ENCODE results near the gene LSM10. TPM values are rescaled to one million over a fixed set of nuclear protein-coding genes. Genes with fewer than 3 reads are reported as not detected.
A peak's percentile ranks its signal among the peaks of the same experiment; 100 is the strongest.

The LSM10 gene
- total RNA-seq, 1 donor from 2014 or later, result 9.9 TPM

DNA sequence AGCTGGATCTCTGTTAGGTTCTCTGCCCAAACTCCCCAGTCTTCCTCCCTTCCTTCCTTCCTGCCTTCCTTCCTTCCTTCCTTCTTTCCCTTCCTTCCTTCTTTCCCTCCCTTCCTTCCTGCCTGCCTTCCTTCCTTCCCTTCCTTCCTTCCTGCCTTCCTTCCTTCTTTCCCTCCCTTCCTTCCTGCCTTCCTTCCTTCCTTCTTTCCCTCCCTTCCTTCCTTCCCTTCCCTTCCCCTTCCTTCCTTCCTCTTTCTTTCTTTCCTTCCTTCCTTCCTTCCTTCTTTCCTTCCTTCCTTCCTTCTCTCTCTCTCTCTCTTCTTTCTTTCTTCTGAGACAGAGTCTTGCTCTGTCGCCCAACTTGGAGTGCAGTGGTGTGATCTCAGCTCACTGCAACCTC, 8.7 kb upstream of the LSM10 start:
- no peak for DNase-seq

DNA sequence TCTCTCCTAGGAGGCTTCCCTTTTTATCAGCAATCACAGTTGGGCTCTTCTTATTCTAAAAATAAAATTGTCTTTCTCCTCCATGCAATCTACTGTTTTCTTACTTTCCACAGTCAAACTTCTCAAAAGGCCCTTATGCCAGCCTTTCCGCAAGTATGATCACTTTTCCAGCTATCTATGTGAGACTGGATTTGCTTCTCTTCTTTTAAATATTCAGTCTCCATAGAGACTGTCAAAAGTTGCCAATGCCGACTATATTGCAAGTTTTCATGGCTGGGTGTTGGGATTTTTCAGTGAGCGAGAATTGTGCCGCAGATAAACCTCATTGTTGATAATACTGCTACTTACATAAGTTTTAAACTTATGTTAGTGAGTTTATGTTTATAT, 4.8 kb upstream of the LSM10 start:
- DNase-seq, result no peak

DNA sequence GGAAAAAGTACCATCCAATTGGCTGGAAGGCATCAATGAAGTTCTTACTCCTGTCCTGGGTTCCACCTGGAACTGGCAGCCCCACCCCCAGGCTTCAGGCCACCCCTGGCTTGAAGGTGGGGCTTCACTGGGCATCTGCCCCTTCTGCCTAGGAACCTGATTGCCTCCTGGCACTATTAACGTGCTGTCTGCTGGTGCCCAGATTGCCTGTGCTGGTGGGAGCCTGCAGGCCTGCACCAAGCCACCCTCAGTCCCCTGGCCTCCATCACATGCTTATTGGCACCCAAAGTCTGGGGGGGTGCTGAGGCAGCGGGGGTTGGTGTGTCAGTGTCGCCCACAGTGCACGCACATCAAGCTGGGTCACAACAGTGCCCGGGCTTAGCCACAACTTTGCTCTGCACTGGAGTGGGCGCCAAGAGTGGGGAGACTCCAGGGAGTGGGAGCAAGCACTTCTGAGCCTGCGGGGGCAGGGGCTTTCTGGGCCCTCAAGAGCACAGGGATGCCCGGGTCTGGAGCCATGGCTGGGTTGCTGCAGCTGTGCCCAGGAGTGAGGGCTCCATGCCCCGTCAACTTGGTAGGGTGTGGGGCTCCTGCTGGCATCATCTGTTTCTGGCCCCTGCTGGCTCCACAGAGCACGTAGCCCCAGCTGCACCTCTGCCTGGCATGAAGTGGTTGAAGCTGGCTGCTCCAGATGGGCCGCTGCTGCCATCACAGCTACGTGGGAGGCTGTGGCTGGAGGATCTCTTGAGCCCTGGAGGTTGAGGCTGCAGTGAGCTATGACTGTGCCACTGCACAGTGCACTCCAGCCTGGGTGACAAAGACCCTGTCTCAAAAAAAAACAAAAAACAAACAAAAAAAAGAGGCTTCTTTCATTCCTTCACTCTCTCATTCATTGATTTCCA, 4.1 kb upstream of the LSM10 start:
- DNase-seq, result no peak

DNA sequence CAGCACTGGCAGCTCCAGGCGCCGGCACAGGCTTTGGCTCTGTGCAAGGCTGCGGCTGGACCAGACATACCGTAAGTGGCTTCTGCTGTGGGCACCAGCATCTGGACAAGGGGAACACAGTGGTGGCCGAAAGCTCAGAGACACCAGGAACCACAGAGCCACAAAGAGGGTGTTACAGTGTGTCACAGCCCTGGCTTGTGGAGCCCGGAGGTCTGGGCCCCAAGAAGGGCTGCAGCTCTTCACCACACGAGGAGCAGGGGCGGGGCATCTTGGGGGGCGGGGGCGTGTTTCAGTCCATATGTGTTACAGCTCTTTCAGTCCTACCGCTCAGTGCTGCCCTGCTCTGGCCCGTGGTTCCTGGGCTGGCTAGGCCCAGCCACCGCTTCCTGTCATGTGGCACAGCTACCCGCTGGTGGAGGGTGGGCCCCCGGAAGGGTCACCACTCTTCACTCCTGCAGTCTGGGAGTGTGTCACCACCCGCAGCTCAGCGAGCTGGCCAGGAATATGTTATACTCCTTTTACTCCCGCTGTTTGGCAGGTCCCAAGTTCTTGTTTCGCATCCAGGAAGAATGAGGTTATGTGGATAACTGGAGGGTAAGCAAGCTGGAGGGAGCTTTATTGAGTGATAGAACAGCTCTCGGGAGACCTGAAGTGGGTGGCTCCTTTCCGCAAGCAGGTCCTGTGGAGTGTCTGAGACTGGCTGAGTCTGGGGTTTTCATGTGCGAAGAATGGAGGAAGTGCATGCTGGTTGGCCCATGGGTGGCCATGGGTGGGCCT, 3.3 kb upstream of the LSM10 start:
- DNase-seq, result peak; percentile 69

DNA sequence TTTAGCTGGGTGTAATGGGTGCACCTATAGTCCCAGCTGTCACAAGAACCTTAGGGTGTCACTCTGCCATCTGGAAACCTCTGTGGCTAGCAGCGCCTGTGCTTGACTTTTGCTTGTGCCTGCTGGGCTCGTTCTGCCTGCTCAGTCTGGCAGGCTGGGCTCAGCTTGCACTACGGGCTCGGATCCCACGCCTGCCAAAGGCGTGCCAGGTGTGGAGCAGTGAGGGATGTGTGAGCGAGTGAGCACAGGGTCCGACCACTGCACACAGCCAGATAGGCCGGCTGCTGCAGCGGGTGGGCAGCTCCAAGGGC, 2.8 kb upstream of the LSM10 start:
- no peak for DNase-seq

DNA sequence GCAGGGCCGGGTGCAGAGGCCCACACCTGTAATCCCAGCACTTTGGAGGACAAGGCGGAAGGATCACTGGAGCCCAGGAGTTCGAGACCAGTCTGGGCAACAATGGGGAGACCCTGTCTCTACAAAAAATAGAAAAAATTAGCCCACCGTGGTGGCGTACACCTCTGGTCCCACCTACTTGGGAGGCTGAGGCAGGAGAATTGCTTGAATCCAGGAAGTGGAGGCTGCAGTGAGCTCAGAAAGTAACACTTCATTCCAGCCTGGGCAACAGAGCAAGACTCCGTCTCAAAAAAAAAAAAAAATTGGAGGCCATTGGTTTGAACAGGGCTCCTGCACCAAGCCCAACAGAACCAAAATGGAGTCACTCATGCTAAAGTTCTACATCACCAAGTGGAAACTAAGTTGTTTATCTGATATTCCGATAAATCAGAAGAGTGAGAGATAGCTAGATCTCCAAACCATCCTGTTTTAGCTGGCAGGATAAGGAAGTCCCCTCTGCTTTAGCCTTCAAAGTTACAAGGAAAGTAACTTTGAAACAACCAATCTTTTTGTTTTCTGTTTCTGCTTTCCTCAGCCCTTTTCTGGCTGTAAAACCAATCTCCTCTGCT, 766 bp upstream of the LSM10 start:
- no peak for DNase-seq

DNA sequence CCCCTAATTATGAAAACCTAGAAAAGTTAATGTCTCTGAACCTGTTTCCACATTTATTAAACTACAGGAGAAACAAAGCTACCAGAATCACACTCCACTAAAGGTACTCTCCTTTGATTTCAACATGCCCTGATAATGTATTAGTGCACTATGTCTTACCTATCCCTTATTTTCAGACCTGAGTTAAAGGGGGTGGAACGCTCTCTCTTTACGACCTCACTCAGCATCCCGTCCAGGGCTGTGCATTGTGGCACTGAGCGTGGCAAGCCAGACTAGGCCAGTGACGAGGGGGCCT, 678 bp downstream of the LSM10 start:
- DNase-seq, result no peak

DNA sequence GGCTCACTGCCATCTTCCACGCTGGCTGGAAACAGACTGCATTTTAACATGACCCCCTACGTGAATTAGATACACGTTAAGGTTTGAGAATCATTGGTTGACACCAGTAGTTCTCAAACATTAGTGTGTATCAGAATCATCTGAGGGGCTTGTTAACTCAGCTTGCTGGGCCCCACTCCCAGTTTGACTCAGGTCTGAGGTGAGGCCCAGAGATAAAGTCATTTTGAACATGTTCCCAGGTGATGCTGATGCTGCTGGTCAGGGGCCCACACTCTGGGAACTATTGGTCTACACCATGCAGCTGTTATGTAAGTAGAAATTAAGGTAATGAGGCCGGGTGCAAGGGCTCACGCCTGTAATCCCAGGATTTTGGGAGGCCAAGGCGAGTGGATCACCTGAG, 1.3 kb downstream of the LSM10 start:
- DNase-seq, result no peak

DNA sequence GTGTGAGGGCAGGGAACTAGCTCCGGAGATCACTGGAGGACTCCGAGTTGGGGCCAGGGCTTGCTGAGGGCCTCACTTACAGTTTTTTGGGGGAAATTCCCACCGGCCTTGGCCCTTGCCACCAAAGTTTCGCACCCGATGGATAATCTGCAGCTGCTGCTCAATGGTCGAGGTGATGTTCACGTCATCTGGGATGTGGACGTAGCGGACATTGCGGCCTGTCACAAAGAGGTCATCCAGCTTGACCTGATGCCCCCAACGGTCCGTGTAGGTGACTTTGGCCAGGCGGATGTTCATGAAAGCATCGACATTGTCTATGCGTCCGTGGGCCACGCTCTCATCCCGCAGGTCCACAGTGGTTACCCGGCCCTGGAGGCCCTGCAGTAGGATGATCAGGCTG, 4.0 kb downstream of the LSM10 start:
- DNase-seq, result no peak

DNA sequence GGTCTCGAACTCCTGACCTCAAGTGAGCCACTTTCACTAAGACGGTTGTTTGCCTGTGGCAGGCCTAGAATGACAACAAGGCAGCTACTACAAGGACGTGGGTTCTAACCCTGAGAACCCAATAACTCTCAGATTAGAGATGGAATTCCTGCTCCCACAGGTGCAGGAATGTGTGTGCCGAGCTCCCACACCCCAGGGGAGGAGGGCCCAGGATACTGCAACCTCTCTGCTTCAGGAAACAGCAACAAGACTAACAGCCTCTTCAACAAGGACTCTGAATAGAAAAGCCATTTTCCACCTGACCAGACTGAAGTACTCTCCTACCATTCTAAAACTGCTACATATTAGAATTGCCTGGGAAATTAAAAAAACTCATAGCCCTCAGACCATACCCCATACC, 4.9 kb downstream of the LSM10 start:
- no peak for DNase-seq

DNA sequence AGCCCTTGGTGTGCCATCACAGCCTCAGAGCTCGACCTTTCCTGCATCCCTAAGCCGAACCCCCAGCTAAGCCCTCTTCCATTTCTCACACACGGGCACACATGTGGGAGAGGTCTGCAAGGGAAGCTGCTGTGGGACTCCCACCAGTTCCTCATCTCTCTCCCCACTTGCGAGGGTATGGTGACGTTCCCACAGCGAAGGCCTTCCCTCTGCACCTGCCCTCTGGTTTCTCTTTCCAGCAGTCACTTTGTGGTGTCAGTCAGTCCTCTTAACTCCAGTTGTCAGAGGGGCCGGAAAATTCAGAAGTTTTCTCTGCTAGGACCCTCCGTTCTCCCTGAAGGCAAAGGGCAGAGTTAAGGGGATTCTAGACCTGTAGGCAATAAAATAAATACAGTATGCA, 6.4 kb downstream of the LSM10 start:
- DNase-seq, result no peak

DNA sequence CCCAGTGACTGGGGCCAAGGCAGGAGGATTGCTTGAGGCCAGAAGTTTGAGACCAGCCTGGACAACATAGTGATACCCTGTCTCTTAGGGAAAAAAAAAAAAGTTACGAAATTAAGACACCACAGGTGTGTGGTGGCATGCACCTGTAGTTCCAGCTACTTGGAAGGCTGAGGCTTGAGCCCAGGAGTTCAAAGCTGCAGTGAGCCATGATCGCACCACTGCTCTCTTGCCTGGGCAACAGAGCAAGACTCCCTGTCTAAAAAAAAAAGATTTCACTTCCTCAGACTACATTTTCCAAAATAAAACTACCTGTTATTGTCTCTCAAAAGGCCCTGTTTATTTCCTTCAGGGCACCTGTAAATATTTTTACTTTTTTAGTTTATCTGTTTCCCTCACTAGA, 7.3 kb downstream of the LSM10 start:
- DNase-seq, result no peak

DNA sequence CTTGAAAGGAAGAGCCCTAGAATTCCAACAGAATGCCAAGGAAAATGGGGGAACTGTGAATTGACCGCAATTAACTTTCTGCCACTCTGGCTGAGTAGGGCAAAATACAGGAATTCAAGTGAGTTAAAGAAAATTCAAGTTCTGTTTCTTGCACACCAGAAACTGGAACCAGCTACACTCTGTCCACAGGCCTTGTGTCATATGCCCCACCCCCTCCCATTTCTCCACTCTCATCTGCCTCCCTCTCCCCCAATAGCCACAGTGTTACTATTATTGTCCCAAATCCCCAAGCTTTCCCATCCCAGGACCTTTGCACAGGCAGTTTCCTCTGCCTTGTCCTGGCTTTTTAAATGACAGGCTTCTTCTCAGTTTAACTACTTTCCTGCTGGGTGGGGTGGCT, 7.7 kb downstream of the LSM10 start:
- DNase-seq, result no peak

DNA sequence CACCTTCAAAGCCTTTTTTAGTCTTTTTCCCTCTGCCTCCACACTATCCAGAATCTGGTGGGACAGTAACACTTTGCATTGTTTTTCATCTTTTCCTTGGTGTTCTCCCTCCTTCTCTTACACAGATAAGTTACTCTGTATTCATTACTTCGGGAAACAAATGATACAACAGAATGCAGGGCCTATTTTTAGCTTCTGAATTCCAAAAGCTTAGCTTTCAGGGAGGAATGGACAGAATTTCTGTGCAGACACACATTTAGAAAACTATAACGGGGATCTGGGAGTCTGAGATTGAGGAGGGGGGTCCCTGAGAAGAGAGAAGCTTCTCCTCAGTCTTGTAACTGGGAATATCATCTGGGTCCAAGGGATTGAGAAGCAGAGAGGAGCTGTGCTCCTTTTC, 8.4 kb downstream of the LSM10 start:
- no peak for DNase-seq

DNA sequence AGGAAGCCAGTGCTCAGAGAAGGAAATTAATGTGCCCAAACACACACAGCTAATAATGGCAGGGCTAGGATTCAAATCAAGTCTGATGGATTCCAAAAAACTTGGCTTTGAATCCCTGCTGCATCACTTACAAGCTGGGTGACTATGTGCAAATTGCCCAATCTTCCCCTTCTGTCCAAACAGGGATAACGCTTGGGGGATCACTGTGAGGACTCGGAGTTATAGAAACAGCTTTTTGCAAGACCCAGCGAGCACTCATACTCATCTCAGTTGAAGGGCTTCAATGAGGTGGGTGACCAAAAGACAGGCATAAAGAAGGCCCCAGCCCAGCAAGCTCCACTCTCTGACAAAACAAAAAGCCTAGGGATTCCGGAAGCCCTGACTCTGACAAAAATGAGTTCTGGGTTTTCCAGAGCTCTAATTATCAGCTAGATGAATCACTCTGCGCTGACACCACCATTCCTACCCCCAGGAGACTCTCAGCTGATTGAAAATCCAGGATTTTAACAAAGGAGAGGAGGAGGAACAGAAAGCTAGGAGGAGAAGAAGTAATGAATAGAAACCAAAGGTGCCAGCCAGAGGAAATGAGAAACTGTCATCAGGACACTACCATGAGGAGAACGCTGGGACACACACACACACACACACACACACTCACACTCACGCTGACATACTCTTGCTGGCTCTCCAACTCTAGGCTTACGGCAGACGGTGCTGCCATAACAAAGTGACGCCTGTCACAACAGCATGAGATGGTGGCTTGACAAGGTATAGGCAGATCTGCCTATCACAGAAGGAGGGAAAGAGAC, 10.4 kb downstream of the LSM10 start:
- DNase-seq, result peak; percentile 76

DNA sequence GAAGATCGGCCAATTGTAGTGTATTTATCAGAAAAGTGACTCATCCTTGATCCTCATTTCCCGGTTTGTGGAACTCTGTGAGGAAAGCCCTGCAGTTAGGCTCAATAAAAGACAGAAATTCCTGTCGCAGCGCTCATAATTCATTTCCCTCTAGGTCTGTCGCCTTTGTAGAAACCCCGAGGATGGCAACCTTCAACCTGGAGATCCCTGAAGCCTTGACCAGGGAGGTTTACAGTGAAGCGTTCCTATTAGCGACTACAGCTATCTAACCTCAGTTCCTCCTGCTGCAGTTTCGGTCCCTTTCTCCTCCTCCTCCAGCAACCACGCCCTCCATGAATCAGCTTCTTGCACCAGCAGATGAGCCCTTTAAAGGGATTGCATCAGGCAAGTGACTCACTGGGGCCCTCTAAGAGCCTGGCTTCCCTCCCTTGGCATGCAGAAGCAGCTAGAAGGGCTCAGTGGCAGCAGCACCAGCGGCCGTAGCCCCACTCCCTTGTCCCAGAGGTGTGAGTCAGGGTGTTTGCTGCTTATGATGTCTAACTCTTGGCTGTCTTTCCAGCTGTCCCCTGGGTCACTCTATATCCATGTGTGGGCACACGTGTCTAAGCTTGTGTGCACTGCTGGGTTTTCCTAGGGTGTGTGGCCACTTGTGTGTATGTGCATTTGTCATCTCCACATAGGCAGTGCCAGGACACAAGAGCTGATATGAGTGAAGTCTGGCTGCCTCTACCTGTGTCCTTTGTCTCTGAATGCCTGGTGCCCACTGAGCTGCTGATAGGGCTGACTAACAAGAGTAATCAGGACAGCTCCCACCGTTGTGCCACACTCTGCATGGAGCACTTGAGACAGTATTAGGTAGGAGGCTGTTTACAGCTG, 11.2 kb downstream of the LSM10 start:
- DNase-seq, result peak; percentile 98

DNA sequence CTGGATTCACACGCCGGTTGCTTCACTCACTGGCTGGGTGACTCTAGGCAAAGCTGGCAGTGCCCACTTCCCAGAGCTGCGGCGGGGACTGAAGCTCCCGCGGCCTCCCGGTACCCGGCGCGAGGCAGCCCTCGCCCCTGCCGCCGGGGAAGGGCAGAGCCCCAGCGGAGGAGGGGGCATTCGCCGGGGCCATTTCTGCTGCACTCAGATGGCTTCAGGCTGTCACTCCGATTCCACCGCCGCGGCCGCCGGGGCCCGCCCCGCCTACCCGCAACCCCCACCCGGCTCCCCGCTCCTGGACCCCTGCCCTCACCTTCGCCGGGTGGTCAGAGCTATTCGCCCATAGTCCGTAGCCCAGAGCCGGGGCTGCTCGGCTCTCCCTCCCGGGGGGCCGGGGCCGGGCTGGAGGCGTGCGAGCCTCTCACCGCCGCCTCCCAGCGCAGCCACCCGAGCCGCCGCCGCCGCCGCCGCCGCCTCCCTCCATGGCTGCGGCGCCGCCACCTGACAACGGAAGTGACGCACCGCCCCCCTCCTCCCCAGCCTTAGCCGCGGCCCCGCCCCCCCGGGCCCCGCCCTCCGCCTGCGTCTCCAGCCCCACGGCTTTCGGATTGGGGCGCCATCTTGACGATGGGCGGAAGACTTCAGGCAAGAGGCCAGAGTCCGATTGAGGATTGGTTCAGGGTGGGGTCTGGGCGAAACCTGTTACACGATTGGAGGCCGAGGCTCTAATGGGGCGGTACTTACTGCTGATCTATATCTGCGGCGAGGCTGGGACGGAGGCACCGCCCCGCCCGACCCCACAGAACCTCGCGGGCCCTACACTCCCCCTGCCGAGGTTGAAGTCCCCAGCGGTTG, 12.1 kb downstream of the LSM10 start, which contains the start of gene STK40:
Gene STK40 (minus strand): TSS at position 515 of the 855 bp plus-strand sequence. CDS start 24,592 bp downstream, outside the sequence.
- peak; percentile 100 for DNase-seq

DNA sequence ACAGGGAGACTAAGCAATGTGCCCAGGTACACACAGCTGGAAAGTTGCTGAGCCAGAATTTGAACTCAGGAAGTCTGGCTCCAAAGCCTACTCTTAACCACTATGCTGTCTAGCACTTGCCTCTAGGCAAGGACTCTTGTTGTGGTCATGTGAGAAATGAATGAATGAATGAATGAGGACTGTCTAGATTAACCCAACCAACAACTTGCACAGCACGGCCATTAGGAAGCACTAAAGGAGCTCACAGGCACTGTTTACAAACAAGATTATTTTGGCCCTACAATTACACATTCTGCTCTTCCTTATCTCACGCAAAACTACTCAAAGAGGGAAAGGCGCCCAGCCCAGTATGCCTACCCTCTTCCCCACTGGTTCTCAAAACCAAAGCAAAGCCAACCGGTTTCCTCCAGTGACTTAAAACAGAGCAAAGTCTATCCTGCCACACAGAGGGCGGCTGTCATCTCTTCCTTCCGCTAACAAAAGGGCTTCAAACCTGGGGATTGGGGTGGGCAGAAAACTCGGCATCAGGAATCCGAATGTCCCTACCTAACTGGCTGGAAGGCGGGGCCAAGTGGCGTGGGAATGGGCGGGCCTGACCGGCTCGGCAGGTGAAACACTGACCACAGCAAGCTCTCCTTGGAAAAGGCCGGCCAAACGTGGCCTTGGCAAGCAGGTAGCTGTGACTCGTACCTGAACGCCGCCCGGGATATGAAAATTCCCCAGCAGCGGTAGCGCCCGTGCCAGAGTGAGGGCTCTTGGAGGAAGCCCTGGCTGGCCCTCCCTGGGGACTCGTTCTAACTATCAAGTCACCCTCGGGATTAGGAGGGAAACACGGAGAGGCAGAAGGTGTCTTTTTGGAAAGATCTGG, 12.9 kb downstream of the LSM10 start:
- peak; percentile 53 for DNase-seq

DNA sequence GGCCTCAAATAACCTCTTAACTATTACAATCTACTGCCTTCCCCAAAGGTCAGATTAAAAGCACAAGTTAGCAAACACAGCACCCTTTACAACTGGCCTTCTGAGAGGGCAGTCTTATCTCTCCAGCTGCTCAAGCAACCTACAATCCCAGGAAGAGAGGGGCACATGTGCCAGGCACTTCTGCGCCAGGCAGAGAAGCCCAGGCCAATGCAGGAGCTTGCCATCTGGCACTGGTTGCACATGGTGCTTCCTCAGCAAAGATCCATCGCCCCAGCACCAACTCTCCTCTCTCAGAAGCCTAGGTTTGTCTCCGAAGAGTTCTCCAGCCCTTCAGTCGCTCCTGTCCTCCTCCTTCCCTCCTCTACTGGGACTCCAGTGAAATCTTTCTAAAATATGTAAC, 14.5 kb downstream of the LSM10 start:
- no peak for DNase-seq

DNA sequence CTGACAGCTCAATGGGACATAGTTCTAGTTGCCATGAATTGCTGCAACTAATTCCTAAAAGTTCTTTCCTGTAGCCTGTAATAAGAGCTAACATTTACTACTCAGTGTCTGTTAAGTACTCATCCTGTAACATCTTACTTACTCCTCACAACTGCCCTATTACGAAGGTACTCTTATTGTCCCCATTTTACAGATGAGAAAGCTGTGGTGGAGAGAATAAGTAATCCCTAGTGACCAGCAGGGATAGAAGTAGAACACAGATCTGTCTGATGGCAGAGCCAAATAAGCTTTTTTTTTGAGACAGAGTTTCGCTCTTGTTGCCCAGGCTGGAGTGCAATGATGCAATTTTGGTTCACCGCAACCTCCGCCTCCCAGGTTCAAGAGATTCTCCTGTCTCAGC, 15.0 kb downstream of the LSM10 start:
- DNase-seq, result no peak

Measured in dermis blood vessel endothelial cell (primary cell).